Spleen (tissue), 11 donors: Measurements from ENCODE around the gene TAS2R50. TPM values are rescaled to one million over a fixed set of nuclear protein-coding genes. Genes with fewer than 3 reads are reported as not detected.

Source experiments
- DNase-seq: peaks from one replicate; pipeline ENCODE4 v3.0.0-alpha.2; 2020
- H3K27ac ChIP-seq, 8 donors: fragments of 200-600 bp; sonication (generic) in 7 of 8; 1 replicate in 4 of 8; 2 replicates in 4 of 8; pipeline versions ENCODE4 v1.5.0 to v1.8.0; 2016 to 2021; ENCODE audit warnings: inconsistent platforms in 4 of 8, mild to moderate bottlenecking in 4 of 8, moderate library complexity in 1 of 8
- H3K27me3 ChIP-seq, 7 donors: fragments of 200-600 bp; sonication (generic) in 6 of 7; replicated peaks in 1 of 7; 1 replicate in 4 of 7; 2 replicates in 3 of 7; pipeline versions ENCODE4 v1.5.0 to v1.8.0; 2016 to 2021; ENCODE audit warnings: inconsistent platforms in 3 of 7, mild to moderate bottlenecking in 1 of 7
- H3K36me3 ChIP-seq, 6 donors: fragments of 200-600 bp; sonication (generic) in 5 of 6; 1 replicate in 4 of 6; 2 replicates in 2 of 6; pipeline versions ENCODE4 v1.5.0 to v1.8.0; 2016 to 2021; ENCODE audit warnings: inconsistent platforms in 2 of 6
- H3K4me1 ChIP-seq, 6 donors: fragments of 200-600 bp; sonication (generic) in 5 of 6; 1 replicate in 3 of 6; 2 replicates in 3 of 6; pipeline versions ENCODE4 v1.5.0 to v1.8.0; 2016 to 2021; ENCODE audit warnings: inconsistent platforms in 3 of 6
- H3K4me3 ChIP-seq, 8 donors: fragments of 200-600 bp; sonication (generic) in 7 of 8; 1 replicate in 4 of 8; 2 replicates in 4 of 8; pipeline versions ENCODE4 v1.5.0 to v1.8.0; 2016 to 2021; ENCODE audit warnings: inconsistent platforms in 4 of 8, mild to moderate bottlenecking in 4 of 8, moderate library complexity in 2 of 8
- H3K9me3 ChIP-seq, 8 donors: fragments of 200-600 bp; sonication (generic) in 7 of 8; 1 replicate in 4 of 8; 2 replicates in 4 of 8; pipeline versions ENCODE4 v1.5.0 to v1.8.0; 2016 to 2021; ENCODE audit warnings: inconsistent platforms in 4 of 8
- POLR2A ChIP-seq, 3 donors: fragments of 450-650 bp; IDR thresholded peaks; one replicate each; pipeline ENCODE4 v1.5.1; 2017; ENCODE audit warnings: antibody characterized with exemption in 3 of 3, mild to moderate bottlenecking in 1 of 3
- POLR2AphosphoS5 ChIP-seq, 3 donors: sonication (generic); formaldehyde crosslinking; IDR thresholded peaks; one replicate each; pipeline ENCODE4 v1.5.1; 2017; ENCODE audit warnings: antibody characterized with exemption in 3 of 3
- WGBS, 5 donors: extraction: QIAGEN DNeasy Blood & Tissue Kit in 3 of 5; methylation state at CpG; one replicate each; pipeline versions ENCODE4 v1.1.5 to v1.1.7; 2013 to 2018; 5-methylcytosine and 5-hydroxymethylcytosine counted together
- intact Hi-C: fragments of 100-400 bp; cut with DNase I; formaldehyde crosslinking; loops from one replicate; pipeline ENCODE4 v1.15.0; 2023; ENCODE audit warnings: low total_unique reads
- polyA plus RNA-seq, 3 donors: library from polyadenylated mRNA; stranded (reverse); fragments of 200-250 nt; gene quantifications; one replicate each; pipeline ENCODE4 v1.2.1, GENCODE V29; 2013
- total RNA-seq, 7 donors: library from RNA; depleted of rRNA in 3 of 7; stranded (reverse); fragments of >200 nt in 3 of 7; fragmentation: NEBNext Ultra II Directional in 4 of 7; extraction: Animal tissue kit (Norgen Biotek cat#: 25700) in 4 of 7; gene quantifications; one replicate each; pipeline versions ENCODE4 v1.1.0 to v1.2.1, GENCODE V29; 2016 to 2021
- TF ChIP-seq, protein P1 (sequence below), 11 experiments: fragments of 200-600 bp in 7 of 11; fragments of 450-650 bp in 4 of 11; sonication (generic) in 4 of 11; IDR thresholded peaks in 8 of 11; conservative IDR thresholded peaks in 3 of 11; 1 replicate in 7 of 11; 2 replicates in 4 of 11; pipeline versions ENCODE4 v1.4.0 to v1.8.0; 2016 to 2021; ENCODE audit warnings: antibody characterized with exemption in 11 of 11, inconsistent platforms in 4 of 11, mild to moderate bottlenecking in 1 of 11
- donor health status: healthy with polysubstance abuse.
- donor health status: DM: no; HTN: no; CAD: no; lungs with moderate emphysema.
- donor health status: DM: no; HTN: no; CAD: no.
- donor health status: Bipolar disorder and iron deficiency.
- donor health status: healthy.
- donor health status: DM: no; HTN: no; CAD: no.
- donor health status: DM: yes; HTN: yes; CAD: no.

The TAS2R50 gene
- total and polyA plus RNA-seq, 10 donors: 0.10 to 7.1 (median 4.3) TPM; not detected in 2

DNA sequence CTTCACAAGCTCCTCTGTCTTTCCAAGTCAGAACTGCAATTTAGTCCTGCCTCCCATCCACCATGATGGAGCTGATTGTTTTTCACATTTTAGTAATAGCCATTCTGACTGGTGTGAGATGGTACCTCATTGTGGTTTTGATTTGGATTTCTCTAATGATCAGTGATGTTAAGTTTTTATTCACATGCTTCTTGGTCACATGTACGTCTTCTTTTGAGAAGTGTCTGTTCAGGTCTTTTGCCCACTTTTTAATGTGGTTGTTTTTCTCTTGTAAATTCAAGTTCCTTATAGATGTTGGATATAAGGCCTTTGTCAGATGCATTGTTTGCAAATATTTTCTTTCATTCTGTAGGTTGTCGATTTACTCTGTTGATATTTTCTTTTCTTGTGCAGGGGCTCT lies 43.5 kb downstream of the TAS2R50 start:
- H3K36me3 ChIP-seq: no peaks in the 10 kb centered on the region
- H3K27me3 ChIP-seq: no peaks in the 10 kb centered on the region
- no peaks in the 10 kb centered on the region for H3K4me1 ChIP-seq
- H3K9me3 ChIP-seq: peaks cover 0 to 15% (median 2%) of the 10 kb centered on the region in 8 donors
- no peak for DNase-seq
- H3K27ac ChIP-seq: no peak overlapping the region
- TF ChIP-seq POLR2A (IDR thresholded peaks at IDR 0.05): no peak
- TF ChIP-seq POLR2AphosphoS5 (IDR thresholded peaks at IDR 0.05): no peak
- TF ChIP-seq, protein P1, sequence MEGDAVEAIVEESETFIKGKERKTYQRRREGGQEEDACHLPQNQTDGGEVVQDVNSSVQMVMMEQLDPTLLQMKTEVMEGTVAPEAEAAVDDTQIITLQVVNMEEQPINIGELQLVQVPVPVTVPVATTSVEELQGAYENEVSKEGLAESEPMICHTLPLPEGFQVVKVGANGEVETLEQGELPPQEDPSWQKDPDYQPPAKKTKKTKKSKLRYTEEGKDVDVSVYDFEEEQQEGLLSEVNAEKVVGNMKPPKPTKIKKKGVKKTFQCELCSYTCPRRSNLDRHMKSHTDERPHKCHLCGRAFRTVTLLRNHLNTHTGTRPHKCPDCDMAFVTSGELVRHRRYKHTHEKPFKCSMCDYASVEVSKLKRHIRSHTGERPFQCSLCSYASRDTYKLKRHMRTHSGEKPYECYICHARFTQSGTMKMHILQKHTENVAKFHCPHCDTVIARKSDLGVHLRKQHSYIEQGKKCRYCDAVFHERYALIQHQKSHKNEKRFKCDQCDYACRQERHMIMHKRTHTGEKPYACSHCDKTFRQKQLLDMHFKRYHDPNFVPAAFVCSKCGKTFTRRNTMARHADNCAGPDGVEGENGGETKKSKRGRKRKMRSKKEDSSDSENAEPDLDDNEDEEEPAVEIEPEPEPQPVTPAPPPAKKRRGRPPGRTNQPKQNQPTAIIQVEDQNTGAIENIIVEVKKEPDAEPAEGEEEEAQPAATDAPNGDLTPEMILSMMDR (IDR thresholded peaks at IDR 0.05 in 8 of 11, conservative IDR thresholded peaks at IDR 0.05 in 3 of 11): no peak
- H3K4me3 ChIP-seq: no peak overlapping the region
- 92 to 100% (median 94%) methylated on average over 2 of the region's 2 CpGs for WGBS, 5 donors
- intact Hi-C loops: no loop called here

- intact Hi-C loops: no loop called here
- no peaks in the 10 kb centered on the region for H3K36me3 ChIP-seq
- H3K27me3 ChIP-seq: no peaks in the 10 kb centered on the region
- TF ChIP-seq POLR2A (IDR thresholded peaks at IDR 0.05) (no peak), POLR2AphosphoS5 (IDR thresholded peaks at IDR 0.05) (no peak)
- TF ChIP-seq, protein P1 (IDR thresholded peaks at IDR 0.05 in 8 of 11, conservative IDR thresholded peaks at IDR 0.05 in 3 of 11): no peak
- no peak overlapping the region for H3K4me3 ChIP-seq
- H3K9me3 ChIP-seq: peaks cover 0 to 8% (median 0%) of the 10 kb centered on the region in 8 donors
- H3K4me1 ChIP-seq: no peaks in the 10 kb centered on the region
- 61 to 81% (median 78%) methylated on average over 4 of the region's 4 CpGs for WGBS, 5 donors
- no peak overlapping the region for H3K27ac ChIP-seq
- peak; percentile 60 for DNase-seq
Observed at GRCh38 chr12:10941916-10942607, 44.6 kb downstream of the TAS2R50 start.

- TF ChIP-seq, protein P1 (IDR thresholded peaks at IDR 0.05 in 8 of 11, conservative IDR thresholded peaks at IDR 0.05 in 3 of 11): no peak
Observed at GRCh38 chr12:10941369-10941768, 45.3 kb downstream of the TAS2R50 start.

GRCh38 chr12:10940389-10940788 lies 46.3 kb downstream of the TAS2R50 start:
- TF ChIP-seq POLR2AphosphoS5 (IDR thresholded peaks at IDR 0.05): no peak
- TF ChIP-seq, protein P1 (IDR thresholded peaks at IDR 0.05 in 8 of 11, conservative IDR thresholded peaks at IDR 0.05 in 3 of 11): no peak
- no peak for TF ChIP-seq POLR2A (IDR thresholded peaks at IDR 0.05)
- H3K9me3 ChIP-seq: no peaks in the 10 kb centered on the region
- DNase-seq: no peak
- H3K27me3 ChIP-seq: no peaks in the 10 kb centered on the region
- H3K4me1 ChIP-seq: no peaks in the 10 kb centered on the region
- intact Hi-C loops: no loop called here
- no peak overlapping the region for H3K27ac ChIP-seq
- no peaks in the 10 kb centered on the region for H3K36me3 ChIP-seq
- 95 to 99% (median 97%) methylated on average over 2 of the region's 2 CpGs for WGBS, 5 donors
- no peak overlapping the region for H3K4me3 ChIP-seq

More at GRCh38 chr12:10941369-10941768, 45.3 kb downstream of the TAS2R50 start:
- intact Hi-C loops: no loop called here
- no peak overlapping the region for H3K4me3 ChIP-seq
- DNase-seq: no peak
- no peaks in the 10 kb centered on the region for H3K4me1 ChIP-seq
- H3K36me3 ChIP-seq: no peaks in the 10 kb centered on the region
- peaks cover 0 to 1% (median 0%) of the 10 kb centered on the region in 8 donors for H3K9me3 ChIP-seq
- H3K27ac ChIP-seq: no peak overlapping the region
- H3K27me3 ChIP-seq: no peaks in the 10 kb centered on the region
